ENCODE data around the gene KLHDC8B.
"Not testable (repeated sequence)": the region's sequence is repeated elsewhere in the genome, so short reads cannot be mapped to it uniquely, and the experiment has no call there.

The KLHDC8B gene

DNA sequence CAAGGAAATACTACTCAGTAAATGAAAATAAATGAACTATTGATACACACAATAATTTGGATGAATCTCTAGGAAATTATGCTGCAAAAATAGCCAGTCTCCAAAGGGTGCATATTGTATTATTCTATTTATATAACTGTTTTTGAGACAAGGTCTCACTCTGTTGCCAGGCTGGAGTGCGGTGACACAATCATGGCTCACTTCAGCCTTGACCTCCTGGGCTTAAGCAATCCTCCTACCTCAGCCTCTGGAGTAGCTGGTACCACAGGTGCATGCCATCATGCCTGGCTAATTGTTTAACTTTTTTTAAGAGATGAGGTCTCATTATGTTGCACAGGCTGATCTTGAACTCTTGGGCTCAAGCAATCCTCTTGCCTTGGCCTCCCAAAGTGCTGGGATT lies 12.5 kb downstream of the KLHDC8B start:
- DNase-seq (ENCODE audit: low spot score) = no peak

DNA sequence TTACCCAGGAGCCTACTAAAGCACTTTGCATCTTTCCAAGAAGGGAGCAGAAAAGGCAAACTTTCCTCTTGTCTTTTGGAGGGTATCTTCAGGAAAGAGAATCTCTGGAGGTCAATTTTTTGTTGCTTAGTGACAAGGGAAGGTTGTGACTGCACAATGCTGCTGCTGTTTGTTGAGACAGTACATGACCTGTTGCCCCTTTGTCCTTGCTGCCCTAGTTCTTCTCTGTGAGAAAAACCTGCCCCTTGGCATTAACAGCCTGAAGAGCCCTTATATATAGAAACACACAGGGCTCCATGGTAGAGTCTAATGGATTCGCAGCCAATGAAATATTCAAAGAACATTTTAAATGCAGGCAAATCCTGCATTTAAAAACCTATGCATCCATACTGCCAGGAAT lies 20.3 kb downstream of the KLHDC8B start:
- DNase-seq (ENCODE audit: low spot score) = no peak

DNA sequence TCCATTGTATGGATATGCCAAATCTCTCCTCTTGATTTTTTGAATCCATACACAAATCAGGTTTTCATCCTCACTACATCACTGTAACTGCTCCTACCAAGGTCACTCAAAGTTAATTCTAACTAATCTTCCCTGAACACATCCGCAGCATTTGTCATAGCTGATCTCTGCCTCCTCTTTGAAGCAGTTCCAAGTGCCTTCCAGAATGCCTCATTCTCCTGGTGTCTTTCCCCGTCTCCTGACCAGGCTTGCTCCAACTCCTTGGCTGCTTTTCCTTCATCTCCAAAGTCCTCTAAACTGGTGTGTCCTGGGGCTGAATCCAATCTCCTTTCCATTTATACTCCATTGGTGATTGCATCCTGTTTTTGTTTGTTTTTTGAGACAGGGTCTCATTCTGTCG lies 26.8 kb downstream of the KLHDC8B start:
- no peak for DNase-seq (ENCODE audit: low spot score)

DNA sequence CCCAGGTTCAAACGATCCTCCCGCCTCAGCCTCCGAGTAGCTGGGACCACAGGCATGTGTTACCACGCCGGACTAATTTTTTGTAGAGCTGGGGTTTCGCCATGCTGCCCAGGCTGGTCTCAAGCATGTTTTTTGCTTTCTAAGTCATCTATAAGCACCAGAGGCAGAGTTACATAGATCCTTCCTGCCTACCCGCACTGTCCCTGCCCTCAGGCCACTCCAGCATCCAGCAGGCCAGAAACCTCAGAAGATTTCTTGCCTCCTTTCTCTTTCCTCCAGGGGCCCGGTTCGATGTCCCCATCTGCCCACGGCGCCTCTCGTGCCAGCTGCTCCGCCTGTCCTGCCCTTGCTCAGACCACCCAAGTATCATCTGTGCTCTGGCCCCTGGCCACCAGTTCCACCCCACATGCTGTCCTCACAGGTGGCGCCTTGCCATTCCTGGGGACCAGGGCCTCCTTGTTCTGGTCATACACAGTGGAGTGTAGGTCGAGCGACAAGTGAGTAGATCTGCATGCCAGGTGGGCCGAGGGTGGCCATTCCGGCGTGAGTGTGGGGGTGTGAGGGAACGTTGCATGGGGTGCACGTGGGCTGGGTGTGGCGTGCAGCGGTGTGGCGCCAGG lies 27.3 kb downstream of the KLHDC8B start:
- no peak for DNase-seq (ENCODE audit: low spot score)

DNA sequence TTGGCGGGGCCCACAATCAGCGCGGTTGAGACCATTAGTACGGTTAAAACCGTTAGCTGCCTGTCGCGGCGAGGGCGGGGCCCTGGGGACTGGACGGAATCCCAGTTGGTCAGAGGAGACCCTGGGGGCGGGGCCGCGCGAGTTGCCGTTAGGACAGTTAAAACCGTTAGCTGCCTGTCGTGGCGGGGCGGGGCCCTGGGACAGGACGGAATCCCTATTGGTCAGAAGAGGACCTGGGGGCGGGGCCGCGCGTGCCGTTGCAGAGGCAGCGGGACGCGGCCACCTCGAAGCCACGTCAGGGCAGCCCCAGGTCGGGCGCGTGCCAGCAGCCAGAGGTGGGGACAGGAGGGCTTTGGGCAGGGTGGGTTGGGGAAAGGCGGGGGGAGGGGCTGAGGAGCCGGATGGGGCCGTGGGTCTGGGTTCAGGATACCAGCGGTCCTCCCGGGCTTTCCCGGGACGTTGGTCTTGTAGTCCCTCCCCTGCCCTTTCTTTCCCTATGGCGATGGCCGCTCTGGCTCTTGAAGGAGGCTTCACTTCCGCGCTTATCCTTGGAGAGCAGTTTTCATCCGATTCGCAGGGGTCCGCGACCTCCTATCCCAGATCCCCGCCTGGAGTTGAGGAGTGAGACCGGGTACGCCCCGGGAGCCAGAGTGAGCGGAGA lies 28.0 kb downstream of the KLHDC8B start:
- DNase-seq (ENCODE audit: low spot score) = no peak

DNA sequence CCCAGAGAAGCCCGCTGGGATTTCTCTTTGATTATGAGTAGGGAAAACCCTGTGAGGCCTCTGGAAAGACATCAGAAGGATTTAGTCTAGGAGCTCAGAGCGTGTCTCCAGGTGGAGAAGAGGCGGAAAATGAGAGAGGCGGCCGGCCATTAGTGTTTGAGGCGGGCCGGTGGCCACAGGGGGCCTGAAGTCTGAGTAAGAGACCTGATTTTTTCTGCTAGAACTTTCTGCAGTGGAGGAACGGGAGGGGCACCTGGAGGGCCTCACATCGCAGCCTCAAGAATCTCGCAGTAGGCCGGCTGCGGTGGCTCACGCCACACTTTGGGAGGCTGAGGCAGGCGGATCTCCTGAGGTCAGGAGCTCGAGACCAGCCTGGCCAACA lies 28.5 kb downstream of the KLHDC8B start:
- no peak for DNase-seq (ENCODE audit: low spot score)

DNA sequence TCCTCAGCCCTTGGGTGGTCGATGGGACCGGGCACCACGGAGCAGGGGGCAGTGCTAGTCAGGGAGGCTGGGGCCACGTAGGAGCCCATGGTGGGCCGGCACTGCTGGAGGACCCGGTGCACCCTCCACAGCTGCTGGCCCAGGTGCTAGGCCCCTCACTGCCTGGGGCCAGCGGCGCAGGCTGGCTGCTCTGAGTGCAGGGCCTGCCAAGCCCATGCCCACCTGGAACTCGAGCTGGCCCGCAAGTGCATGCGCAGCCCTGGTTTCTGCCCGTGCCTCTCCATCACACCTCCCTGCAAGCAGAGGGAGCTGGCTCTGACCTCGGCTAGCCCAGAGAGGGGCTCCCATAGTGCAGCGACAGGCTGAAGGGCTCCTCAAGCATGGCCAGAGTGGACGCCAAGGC lies 42.1 kb downstream of the KLHDC8B start:
- DNase-seq (ENCODE audit: low spot score) = no peak

DNA sequence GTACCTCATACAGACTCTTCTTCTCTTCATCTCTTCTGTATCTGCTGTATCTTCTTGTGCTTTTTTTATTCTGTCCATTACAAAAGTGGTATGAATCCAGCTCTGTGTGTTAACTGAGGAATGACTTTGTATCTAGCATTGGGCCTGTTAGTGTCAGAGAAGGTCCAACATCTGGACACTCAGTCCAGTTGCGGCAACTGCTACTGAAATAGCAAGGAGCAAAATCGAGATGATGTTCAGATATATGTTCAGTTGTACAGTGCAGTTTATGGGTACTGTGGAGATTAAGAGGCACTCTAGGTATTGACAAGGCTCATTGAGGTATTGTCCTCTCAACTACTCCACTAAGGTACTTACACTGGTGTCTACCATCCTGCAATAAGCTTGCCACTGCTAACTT lies 42.6 kb downstream of the KLHDC8B start:
- no peak for DNase-seq (ENCODE audit: low spot score)

DNA sequence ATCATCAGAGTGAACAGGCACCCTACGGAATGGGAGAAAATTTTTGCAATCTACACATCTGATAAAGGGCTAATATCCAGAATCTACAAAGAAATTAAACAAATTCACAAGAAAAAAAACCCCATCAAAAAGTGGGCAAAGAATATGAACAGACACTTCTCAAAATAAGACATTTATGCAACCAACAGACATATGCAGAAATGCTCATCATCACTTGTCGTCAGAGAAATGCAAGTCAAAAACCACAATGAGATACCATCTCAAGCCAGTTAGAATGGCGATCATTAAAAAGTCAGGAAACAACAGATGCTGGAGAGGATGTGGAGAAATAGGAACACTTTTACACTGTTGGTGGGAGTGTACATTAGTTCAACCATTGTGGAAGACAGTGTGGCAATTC lies 45.3 kb downstream of the KLHDC8B start:
- DNase-seq (ENCODE audit: low spot score) = not testable (repeated sequence)

DNA sequence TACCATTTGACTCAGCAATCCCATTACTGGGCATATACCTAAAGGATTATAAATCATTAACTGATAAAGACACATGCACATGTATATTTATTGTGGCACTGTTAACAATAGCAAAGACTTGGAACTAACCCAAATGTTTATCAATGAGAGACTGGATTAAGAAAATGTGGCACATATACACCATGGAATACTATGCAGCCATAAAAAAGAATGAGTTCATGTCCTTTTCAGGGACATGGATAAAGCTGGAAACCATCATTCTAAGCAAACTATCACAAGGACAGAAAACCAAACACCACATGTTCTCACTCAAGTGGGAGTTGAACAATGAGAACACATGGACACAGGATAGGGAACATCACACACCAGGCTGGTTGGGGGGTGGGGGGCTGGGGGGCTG lies 45.7 kb downstream of the KLHDC8B start:
- not testable (repeated sequence) for DNase-seq (ENCODE audit: low spot score)

DNA sequence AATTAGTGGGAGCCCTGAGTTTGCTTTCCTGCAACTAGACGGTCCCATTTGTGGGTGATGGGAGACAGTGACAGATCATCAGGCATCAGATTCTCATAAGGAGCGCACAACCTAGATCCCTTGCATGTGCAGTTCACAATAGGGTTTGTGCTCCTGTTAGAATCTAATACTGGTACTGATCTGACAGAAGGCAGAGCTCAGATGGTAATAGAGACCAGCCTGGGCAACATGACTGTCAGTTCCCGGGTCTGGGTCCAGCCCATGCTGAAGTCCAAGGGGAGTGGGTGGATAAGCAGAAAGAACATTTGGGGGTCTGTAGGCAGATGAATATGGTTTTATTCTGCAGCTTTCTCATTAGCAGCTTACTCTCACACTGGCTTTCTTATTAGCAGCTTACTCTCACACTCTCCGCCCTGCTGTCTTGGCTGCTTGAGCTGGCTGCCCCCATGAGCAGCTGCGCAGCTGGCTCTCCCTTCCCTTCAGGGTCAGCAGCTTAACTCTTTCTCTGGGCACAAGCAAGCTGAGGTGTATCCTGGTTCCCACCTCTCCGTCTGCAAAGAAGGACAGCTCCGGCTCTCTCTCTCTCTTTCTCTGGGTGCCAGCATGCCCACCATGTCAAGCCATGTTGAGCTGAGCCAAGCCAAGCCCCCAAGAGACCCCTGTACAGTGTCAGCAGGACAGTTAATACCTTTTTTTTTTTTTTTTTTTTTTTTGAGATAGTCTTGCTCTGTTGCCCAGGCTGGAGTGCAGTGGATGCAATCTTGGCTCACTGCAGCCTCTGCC lies 46.5 kb downstream of the KLHDC8B start:
- peak; percentile 75 for DNase-seq (ENCODE audit: low spot score)

DNA sequence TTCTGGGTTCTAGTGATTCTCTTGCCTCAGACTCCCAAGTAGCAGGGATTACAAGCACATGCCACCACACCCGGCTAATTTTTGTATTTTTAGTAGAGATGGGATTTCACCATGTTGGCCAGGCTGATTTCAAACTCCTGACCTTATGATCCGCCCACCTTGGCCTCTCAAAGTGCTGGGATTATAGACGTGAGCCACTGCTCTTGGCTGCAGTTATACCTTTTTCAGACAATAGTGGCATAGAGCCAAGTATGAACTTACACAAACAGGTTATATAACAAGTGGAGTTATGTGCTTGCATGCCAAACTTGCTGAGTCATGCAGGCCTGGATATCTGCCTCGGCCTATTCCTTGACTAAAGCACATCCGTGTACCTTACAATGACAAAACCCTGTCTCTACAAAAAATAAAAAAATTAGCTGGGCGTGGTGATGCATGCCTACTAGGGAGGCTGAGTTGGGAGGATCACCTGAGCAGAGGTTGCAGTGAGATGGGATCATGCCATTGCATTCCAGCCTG lies 47.1 kb downstream of the KLHDC8B start:
- DNase-seq (ENCODE audit: low spot score) = not testable (repeated sequence)

DNA sequence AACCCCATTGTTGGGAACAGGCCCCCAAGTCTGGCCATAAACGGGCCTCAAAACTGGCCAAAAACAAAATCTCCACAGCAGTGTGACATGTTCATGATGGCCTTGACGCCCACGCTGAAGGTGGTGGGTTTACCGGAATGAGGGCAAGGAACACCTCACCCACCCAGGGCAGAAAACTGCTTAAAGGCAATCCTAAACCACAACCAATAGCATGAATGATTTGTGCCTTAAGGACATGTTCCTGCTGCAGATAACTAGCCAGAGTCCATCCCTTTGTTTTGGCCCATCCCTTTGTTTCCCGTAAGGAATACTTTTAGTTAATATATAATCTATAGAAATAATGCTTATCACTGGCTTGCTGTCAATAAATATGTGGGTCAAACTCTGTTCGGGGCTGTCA lies 47.7 kb downstream of the KLHDC8B start:
- no peak for DNase-seq (ENCODE audit: low spot score)

DNA sequence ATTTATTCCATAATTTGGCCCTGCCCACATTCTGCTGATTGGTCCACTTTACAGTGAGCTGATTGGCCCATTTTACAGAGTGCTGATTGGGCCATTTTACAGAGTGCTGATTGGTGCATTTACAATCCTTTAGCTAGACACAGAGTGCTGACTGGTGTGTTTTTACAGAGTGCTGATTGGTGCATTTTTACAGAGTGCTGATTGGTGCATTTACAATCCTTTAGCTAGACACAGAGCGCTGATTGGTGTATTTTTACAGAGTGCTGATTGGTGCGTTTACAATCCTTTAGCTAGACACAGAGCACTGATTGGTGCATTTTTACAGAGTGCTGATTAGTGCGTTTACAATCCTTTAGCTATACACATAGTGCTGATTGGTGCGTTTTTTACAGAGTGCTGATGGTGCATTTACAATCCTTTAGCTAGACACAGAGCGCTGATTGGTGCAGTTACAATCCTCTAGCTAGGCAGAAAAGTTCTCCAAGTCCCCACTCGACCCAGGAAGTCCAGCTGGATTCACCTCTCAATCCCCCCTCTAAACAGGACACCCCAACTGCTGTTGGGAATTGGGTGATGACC lies 49.7 kb downstream of the KLHDC8B start:
- DNase-seq (ENCODE audit: low spot score) = not testable (repeated sequence)

DNA sequence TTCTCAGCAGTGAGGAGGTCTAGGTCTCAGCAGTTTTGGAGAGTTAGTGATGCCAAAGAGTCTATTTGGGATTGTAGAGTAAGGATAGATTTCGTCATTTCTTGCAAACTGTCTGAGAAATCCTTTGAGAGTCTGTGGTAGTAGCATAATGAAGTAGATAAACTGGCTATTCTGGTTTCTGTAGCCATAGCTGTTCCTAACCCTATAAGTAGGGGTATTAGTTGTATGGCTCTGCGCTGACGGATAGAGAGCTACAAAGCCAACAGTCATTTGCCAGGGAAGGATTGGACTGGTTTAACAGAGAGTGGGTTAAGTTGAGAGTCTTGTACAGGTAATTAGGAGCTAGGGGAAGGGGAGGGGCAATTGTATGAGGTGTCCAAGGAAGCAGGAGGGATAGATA lies 50.6 kb downstream of the KLHDC8B start:
- DNase-seq (ENCODE audit: low spot score) = no peak

All from D341Med (cell line).